Fibroblast of lung (primary cell): ENCODE results near the gene ATP6V0D1.

ENCODE experiments used
- CTCF ChIP-seq, 2 donors: IDR thresholded peaks in 1 of 2; conservative IDR thresholded peaks in 1 of 2; 1 replicate in 1 of 2; 2 replicates in 1 of 2; pipeline ENCODE4 v1.5.1; 2011 to 2012; ENCODE audit warnings: low read length in 2 of 2, control low read depth in 1 of 2, inconsistent platforms in 1 of 2, low read depth in 1 of 2, mild to moderate bottlenecking in 1 of 2
- EZH2 ChIP-seq: IDR thresholded peaks from 2 replicates; pipeline ENCODE4 v1.5.1; 2012; ENCODE audit warnings: low read length, control low read depth, mild to moderate bottlenecking; ENCODE audit errors: missing control alignments

- TF ChIP-seq CTCF (conservative IDR thresholded peaks at IDR 0.05 in 1 of 2, IDR thresholded peaks at IDR 0.05 in 1 of 2; ENCODE audit: low read depth in 1 of 2, low read length in 2 of 2) (no peak), EZH2 (no peak)
Observed at GRCh38 chr16:67454852-67455251, 26.1 kb downstream of the ATP6V0D1 start.
